Measurements from ENCODE around the gene HAUS8. TPM values are rescaled to one million over a fixed set of nuclear protein-coding genes. Genes with fewer than 3 reads are reported as not detected.

The HAUS8 gene
- total and polyA plus RNA-seq, 2 donors (not counting 3 experiments of a cell fraction or from before 2014, with no cell fraction given) = 9.6 to 30.3 TPM

GRCh38 chr19:17069193-17069592 lies 6.1 kb downstream of the HAUS8 start:
- intact Hi-C loops (cut with micrococcal nuclease) (no loop called here), dilution Hi-C loops (cut with MboI; ENCODE audit: extremely low pct_ligation_motif_present, low sequenced_read_pairs) (no loop called here)
- no peak for DNase-seq (ENCODE audit: low read depth, low spot score)
- no peaks in the 10 kb centered on the region for H3K9me3 ChIP-seq (replicated peaks; ENCODE audit: control insufficient read depth, insufficient read depth, low read length)
- H3K9ac ChIP-seq (replicated peaks; ENCODE audit: extremely low read depth, insufficient read depth, low read length) = no peak overlapping the region
- ChIA-PET POLR2A (no interaction called here), CTCF (interaction anchor here (0.6 to 1.6 kb wide), 5 partner anchors 88 to 203 kb away, joined by 3 to 5 read pairs (median 3); no protein-coding TSS in a partner anchor)
- TF ChIP-seq EZH2 (IDR thresholded peaks at IDR 0.05; ENCODE audit: borderline replicate concordance, low read depth, low read length, severe bottlenecking) (no peak), POLR2AphosphoS5 (IDR thresholded peaks at IDR 0.05; ENCODE audit: insufficient read depth, low read depth, low read length) (no peak), GATA2 (IDR thresholded peaks at IDR 0.05; ENCODE audit: insufficient read depth, insufficient read length, low read depth, low read length) (no peak)
- H2AFZ ChIP-seq (ENCODE audit: low read depth, low read length) = no peak overlapping the region
- H3K36me3 ChIP-seq (ENCODE audit: control insufficient read depth in 2 of 2, extremely low read depth in 1 of 2, insufficient read depth in 2 of 2, low read length in 2 of 2) = no peaks in the 10 kb centered on the region
- no peaks in the 10 kb centered on the region for H4K20me1 ChIP-seq (replicated peaks; ENCODE audit: control insufficient read depth, extremely low read depth, insufficient read depth, low read length)
- H3K27ac ChIP-seq (ENCODE audit: insufficient read depth, low read depth, low read length) = no peak overlapping the region
- H3K27me3 ChIP-seq (ENCODE audit: control insufficient read depth in 2 of 2, insufficient read depth in 2 of 2, low read length in 2 of 2) = no peaks in the 10 kb centered on the region
- no peak overlapping the region for H3K4me3 ChIP-seq (replicated peaks in 1 of 3; ENCODE audit: insufficient read depth in 1 of 3, low read depth in 1 of 3, low read length in 3 of 3)
- H3K9me1 ChIP-seq (replicated peaks; ENCODE audit: control insufficient read depth, extremely low read depth, insufficient read depth, low read length) = no peaks in the 10 kb centered on the region
- H3K4me2 ChIP-seq (ENCODE audit: insufficient read depth, low read length) = no peak overlapping the region
- BruUV-seq (replicated peaks) = no TSS peak
- peaks cover 8% of the 10 kb centered on the region for H3K4me1 ChIP-seq (ENCODE audit: control insufficient read depth, extremely low read depth, insufficient read depth, low read length)
- H3K79me2 ChIP-seq (ENCODE audit: control insufficient read depth, insufficient read depth, low read length) = peaks cover 47% of the 10 kb centered on the region
- FAIRE-seq = no peak

- dilution Hi-C loops (cut with MboI; ENCODE audit: extremely low pct_ligation_motif_present, low sequenced_read_pairs) = no loop called here
- FAIRE-seq = no peak
- no TSS peak for BruUV-seq (replicated peaks)
Measured at GRCh38 chr19:17063428-17063827, 11.8 kb downstream of the HAUS8 start.

More at GRCh38 chr19:17063428-17063827, 11.8 kb downstream of the HAUS8 start:
- TF ChIP-seq EZH2 (IDR thresholded peaks at IDR 0.05; ENCODE audit: borderline replicate concordance, low read depth, low read length, severe bottlenecking) = no peak
- no peak for TF ChIP-seq POLR2AphosphoS5 (IDR thresholded peaks at IDR 0.05; ENCODE audit: insufficient read depth, low read depth, low read length)
- TF ChIP-seq GATA2 (IDR thresholded peaks at IDR 0.05; ENCODE audit: insufficient read depth, insufficient read length, low read depth, low read length) = no peak
- TF ChIP-seq JUN (IDR thresholded peaks at IDR 0.05; ENCODE audit: borderline replicate concordance, insufficient read depth, insufficient read length, low read depth) = no peak
- TF ChIP-seq FOS (IDR thresholded peaks at IDR 0.05; ENCODE audit: borderline replicate concordance, insufficient read depth, low read length) = no peak
- no peak for TF ChIP-seq MYC (IDR thresholded peaks at IDR 0.05; ENCODE audit: low read depth, low read length)
- no peak for TF ChIP-seq POLR2A (IDR thresholded peaks at IDR 0.05; ENCODE audit: low read depth, low read length)
- peaks cover 0 to 2% of the 10 kb centered on the region in 2 experiments for H3K36me3 ChIP-seq (ENCODE audit: control insufficient read depth in 2 of 2, extremely low read depth in 1 of 2, insufficient read depth in 2 of 2, low read length in 2 of 2)
- H3K27ac ChIP-seq (ENCODE audit: insufficient read depth, low read depth, low read length) = no peak overlapping the region
- ChIA-PET CTCF (interaction anchor here (1.0 kb wide), 1 partner anchor 11 kb away, joined by 3 read pairs; no protein-coding TSS in a partner anchor), POLR2A (no interaction called here)
- H3K9me3 ChIP-seq (replicated peaks; ENCODE audit: control insufficient read depth, insufficient read depth, low read length) = no peaks in the 10 kb centered on the region
- no peaks in the 10 kb centered on the region for H3K4me1 ChIP-seq (ENCODE audit: control insufficient read depth, extremely low read depth, insufficient read depth, low read length)
- H3K9ac ChIP-seq (replicated peaks; ENCODE audit: extremely low read depth, insufficient read depth, low read length) = no peak overlapping the region
- H3K9me1 ChIP-seq (replicated peaks; ENCODE audit: control insufficient read depth, extremely low read depth, insufficient read depth, low read length) = no peaks in the 10 kb centered on the region
- no peak for DNase-seq (ENCODE audit: low read depth, low spot score)
- peaks cover 32% of the 10 kb centered on the region for H3K79me2 ChIP-seq (ENCODE audit: control insufficient read depth, insufficient read depth, low read length)
- H4K20me1 ChIP-seq (replicated peaks; ENCODE audit: control insufficient read depth, extremely low read depth, insufficient read depth, low read length) = no peaks in the 10 kb centered on the region
- H3K27me3 ChIP-seq (ENCODE audit: control insufficient read depth in 2 of 2, insufficient read depth in 2 of 2, low read length in 2 of 2) = no peaks in the 10 kb centered on the region
- no peak overlapping the region for H2AFZ ChIP-seq (ENCODE audit: low read depth, low read length)
- no peak overlapping the region for H3K4me2 ChIP-seq (ENCODE audit: insufficient read depth, low read length)
- intact Hi-C loops (cut with micrococcal nuclease) = no loop called here
- H3K4me3 ChIP-seq (replicated peaks in 1 of 3; ENCODE audit: insufficient read depth in 1 of 3, low read depth in 1 of 3, low read length in 3 of 3) = no peak overlapping the region
